HG03025 (cell line): Measurements from ENCODE around the gene BTC.
"Not testable (repeated sequence)": the region's sequence is repeated elsewhere in the genome, so short reads cannot be mapped to it uniquely, and the experiment has no call there.

Experiments
- ATAC-seq: cut with Tn5 transposase; IDR thresholded peaks from one replicate; pipeline ENCODE4 v1.9.1; 2021; ENCODE audit warnings: mild to moderate bottlenecking, moderate library complexity; ENCODE audit not compliant: unreplicated experiment, low FRiP score

The BTC gene, protein sequence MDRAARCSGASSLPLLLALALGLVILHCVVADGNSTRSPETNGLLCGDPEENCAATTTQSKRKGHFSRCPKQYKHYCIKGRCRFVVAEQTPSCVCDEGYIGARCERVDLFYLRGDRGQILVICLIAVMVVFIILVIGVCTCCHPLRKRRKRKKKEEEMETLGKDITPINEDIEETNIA

DNA sequence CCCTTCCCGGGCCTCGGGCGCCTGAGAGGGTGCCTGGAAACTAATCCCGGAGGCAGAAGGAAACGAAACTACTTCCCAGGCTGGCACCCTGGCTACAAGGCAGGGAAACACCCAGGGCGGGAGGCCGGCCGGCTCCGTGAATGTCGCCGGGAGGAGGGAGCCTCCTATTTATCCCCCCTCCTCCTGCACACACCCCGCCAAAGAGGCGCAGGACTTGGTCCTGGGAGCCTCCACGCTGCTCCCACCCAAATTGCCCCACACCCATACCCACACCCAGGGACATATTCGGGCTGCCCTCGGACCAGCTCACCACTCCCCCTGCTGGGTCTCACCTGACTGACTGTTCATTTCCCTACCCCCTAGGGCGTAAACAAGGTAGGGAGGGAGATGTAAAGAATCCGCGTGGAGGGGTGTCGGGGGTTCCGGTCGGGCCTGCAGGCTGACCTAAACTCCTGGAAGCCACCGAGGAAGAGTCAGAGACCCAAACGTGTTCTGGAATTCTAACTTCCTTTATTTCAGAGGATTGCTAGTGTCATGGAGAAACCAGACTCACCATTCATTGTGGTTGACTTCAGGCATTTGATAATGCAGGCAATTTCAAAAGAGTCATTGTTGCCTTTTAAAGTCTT lies at the start of gene BTC:
TSS of gene BTC (minus strand) at position 142 of the 629 bp plus-strand sequence. CDS start 198 bp downstream, outside the sequence.
- no peak for ATAC-seq

DNA sequence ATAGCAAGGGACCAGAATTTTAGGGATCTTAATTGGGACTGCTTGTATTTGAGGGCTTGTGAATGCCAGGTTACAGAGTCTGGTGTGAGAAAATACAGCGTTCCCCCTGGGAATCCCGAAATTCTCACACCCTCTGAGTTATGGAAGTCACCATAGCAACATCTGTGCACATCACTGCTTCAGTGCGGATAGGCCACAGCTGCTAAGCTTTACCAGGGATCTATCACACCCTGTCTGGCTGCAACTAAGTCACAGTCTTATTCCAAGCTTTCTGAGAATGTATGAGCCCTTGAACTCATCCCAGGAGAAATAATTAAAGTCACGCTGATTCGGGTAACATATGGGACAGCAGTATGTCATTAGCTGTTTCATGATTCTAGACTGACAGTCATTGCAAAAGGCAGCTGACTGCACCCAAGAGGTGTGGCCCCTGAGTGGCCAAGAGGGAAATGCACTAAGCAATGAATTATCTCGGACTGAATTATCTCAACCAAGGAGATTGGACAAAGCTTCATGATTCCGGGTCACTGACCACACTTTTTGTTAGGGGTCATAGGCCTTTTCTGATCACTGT lies 46.7 kb upstream of the BTC start:
- no peak for ATAC-seq

DNA sequence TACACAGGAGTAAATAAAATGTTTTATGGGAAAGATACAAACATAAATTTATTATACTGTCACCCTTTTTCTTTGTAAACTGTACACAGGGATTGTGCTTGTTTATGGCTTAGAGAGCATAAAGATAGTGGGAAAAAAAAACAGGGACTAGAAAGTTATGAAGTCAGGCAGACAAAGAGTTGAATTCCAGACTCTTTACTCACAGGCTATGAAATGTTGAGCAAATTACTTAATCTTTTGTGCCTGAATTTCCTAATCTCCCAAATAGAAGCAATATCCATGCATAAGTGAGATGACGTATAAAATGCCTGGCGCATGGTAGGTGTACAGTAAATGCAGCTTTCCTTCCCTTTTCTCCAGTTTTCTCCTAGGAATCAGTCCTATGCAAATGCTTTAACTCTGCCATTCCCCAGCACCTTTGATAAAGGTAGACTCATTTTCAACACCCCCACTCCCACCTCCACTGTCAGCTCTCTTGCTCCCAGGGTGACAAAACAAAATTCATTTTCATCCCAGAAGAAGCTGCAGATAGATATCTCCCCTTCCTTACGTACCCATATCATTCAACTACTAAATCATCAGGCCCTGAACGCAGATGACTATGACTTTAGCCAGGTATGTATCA lies 44.5 kb upstream of the BTC start:
- no peak for ATAC-seq

DNA sequence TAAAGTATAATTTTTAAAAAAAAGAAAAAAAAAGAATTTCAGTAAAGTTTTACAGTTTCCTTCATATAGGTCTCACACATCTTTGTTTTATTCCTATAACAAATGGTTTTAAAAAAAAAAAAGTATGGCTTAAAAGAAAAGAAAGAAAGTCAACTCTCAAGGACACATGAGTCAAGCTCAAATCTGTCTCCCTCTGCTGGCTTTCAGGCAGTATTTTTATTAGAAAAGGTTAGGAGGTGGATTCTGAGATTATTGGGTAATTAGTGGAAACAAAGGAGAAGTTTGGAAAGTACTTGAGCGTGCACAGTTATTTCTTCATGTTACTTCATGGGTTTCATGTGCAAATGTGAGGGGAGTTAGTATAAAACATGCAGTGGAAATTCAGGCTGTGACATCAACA lies 36.6 kb upstream of the BTC start:
- ATAC-seq: no peak

DNA sequence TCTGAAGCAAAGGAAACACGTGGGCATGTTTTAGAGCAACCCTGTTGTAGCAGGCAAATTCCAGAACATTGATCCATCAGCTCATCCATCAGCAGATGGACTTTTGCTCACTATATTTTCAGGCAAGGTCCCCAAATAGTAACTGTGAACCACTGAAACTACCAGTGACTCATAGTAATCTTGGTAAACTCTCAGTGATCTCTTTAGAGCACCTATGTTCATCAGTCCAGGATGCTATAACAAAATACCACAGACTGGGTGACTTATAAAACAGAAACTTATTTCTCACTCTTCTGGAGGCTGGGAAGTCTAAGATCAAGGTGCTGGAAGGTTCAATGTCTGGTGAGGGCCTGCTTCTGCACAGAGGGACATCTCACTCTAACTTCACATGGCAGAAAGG lies 28.9 kb upstream of the BTC start:
- ATAC-seq: no peak

DNA sequence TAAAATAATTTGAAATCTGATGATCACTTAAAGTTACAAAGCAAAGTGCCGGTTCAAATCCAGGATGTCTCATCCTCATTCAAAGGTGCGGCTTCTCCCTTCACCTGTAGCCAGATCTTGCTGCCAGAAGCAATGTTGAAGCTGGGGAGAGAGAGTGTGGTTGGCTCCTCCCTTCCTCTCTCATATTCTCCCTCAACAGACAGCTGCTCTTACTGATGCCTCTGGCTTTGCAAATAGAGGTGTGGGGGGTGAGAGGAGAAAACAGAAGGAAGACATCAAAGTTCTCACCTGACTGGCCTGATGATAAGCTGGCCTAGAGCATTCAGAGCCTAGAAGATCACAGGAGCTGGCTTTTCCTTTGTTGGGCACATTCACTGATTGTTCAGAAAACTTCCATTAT lies 28.3 kb upstream of the BTC start:
- no peak for ATAC-seq

DNA sequence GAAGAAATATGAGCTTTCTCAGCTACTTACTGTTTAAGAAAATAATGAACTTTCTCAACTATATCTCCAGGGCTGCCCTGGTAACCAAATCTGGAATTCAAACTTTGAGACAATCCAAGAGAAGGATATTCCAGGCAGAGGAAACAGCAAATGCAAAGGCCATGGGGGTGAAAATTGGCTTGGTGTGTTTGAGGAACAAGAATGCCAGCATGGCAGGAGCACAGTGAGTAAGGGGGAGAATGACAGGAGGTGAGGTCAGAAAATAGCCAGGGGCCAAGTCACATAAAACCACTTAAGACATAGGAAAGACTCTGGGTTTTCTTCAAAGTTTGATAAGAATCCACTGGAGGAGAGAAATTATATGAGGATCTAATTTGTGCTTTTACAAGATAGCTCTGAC lies 27.2 kb upstream of the BTC start:
- no peak for ATAC-seq

DNA sequence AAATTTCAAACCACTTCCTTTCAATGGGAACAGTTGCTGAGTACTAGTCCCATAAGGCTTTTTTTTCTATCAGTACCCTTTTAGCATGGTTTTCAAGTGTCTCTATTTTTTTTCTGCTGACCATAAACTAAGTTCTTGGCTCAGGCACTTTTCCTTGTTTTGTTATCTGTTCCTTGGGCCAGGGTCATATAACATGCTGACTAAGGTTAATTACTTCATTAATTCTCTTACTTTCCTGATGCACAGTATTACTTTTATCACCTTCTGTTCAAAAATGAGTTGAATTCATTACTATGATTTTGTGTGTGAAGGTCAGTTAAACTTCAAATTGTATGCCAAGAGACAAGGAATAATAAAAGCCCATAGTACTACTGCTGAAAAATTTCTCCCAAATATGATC lies 19.7 kb upstream of the BTC start:
- ATAC-seq: no peak

DNA sequence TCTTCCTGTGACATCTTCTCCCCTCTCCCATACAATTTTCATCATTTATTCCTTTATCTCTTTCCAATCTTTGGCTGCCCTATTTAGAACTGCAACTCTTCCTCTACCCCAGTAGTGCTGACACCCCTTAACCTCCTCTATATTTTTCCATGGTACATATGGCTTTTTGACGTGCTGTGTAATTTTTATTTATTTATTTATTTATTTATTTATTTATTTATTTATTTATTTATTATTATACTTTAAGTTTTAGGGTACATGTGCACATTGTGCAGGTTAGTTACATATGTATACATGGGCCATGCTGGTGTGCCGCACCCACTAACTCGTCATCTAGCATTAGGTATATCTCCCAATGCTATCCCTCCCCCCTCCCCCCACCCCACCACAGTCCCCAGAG lies 17.7 kb upstream of the BTC start:
- not testable (repeated sequence) for ATAC-seq

DNA sequence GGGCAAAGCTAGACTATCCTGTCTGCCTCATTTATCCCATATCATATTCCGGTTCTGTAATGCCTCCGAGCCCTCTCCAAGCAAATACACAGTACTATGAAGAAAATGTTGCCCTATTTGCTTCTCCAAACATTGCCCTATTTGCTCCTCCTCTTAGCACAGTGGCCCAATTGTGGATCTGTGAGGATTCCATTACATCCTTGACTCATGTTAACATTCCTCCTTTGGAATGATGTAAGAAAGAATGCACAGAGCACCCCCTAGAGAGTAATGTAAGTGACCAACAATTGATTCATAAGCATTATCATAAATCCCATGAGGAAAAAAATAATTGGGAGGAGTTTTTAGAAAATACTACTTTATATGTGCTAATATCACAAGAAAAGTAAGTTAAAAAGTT lies 11.3 kb upstream of the BTC start:
- no peak for ATAC-seq

DNA sequence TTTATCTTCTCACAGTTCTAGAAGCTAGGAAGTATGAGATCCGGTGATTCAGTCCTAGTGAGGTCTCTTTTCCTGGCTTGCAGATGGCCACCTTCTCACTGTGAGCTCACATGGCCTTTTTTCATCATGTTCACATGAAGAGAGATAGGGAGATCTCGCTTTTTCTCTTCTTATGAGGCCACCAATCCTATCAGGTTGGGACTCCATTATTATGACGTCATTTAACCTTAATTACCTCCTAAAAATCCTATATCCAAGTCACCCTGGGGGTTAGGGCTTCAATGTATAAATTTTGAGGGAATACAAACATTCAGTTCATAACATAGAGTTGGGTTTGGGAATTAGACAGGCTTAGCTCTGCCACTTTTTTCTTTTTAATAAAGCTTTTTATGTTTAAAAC lies 6.0 kb upstream of the BTC start:
- ATAC-seq: no peak

DNA sequence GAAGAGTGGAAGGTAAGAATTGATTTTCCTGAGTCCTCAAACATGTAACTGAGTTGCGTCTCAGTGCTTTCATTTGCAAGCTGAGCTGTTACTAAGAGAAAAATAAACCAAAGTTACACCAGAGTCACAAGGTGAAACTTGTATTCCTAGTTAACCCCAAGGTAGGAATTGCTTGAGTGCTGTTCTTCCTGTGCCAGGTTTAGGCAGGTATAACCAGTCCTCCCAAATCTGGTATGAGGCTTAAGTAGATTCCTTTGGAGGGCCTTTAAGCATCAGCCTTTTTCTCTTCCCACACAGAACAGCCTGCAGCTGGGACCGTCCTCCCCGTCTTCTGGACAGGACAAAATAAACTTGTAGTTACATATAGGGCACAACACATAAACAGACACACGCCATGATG lies 2.3 kb upstream of the BTC start:
- ATAC-seq: no peak

DNA sequence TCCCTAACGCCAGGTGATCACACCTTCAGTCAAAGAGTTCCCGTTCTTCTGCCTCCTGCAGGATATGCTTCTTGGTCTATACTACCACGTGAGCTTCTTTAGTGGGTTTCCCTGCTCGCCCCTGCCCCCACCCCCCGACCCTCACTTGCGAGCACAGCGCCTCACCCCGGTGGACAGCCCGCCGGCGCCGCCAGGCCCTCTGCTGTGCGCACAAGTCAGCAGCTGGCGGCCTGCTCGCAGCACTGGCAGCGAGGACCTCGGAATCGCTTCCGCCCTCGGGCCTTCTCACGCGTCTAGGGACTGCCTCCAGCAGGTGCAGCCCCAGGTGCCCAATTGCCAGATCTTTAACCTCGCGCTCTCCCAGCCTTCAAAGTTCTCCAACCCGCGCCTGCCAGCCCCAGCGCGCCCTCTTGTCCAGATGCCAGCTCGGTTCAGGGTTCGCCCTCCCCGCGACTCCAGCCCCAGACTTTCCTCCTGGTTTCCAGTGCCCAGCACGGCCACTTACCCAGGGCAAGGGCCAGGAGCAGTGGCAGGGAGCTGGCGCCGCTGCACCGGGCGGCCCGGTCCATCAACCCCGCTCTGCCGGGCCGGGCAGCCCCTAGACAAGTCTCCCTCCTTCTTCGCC lies 454 bp downstream of the BTC start:
- no peak for ATAC-seq

DNA sequence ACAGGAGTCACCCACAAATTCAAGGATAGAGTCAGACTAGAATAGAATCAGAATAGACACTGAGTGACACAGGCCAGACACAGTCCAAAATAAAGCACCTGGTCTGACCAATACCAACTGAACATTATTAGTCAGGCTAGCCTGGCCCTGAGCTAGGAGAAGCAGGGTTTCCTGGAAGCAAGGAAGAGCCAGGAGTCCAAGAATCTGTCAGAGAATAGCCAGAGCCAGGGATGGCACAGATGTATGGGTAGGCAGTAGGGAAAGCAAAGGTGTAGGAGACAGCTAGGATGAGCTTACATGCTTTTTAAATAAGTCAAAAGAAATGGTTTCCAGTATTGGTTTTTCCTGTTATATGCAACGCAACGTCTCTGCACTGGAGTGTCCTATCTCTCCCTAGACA lies 3.7 kb downstream of the BTC start:
- no peak for ATAC-seq

DNA sequence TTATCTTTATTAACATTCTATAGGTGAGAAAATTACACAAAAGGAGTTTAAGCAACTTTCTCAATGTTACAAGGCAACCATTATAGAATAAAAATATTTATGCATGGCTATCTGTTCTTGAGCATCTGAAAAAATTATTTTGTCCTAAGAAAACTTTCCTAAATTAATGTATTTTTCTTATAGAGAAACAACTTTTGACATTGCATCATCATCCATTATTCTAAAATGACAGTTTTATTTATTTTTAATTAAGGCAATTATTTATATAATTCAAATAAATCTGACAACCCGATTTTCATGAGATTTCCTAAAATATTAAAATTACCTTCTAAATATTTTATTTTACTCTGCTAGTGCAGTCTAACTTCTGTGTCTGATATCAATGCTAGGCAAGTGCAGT lies 4.8 kb downstream of the BTC start:
- no peak for ATAC-seq

DNA sequence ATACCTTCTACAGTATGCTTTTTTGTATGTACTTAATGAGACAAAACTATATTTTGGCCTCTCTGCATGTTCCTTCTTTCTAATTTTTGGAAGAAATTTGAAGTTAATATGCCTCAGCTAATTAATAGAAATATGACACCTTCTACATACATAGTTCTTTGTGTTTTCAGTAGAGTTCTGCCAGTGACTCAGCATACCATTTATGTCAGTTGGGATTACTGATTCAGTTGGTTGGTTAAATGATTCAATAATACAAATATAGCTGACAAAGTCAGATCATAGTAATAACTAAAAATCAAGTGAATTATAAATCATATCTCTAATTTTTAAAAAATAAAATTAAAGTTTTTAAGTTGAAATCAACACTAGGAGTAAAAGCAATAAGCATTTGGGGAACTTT lies 16.8 kb downstream of the BTC start:
- no peak for ATAC-seq

DNA sequence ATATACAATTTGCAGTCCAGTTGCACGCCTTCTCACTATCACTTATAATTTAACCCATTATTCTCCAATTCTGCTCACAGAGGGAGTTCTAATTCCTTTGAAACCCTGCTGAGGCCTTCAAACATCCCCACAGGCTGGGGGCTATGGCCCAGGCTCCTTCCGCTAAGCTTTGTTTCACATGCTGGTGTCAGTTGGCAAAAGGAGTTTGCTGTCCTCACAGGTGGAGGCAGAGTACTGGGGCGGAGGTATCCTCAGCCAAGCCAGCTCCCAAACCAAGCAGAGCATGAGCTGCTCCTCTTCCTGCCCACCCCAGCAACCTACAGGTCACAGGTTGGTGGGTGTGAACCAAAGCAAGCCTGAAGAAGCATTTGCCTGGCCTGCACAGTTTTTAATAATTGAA lies 21.5 kb downstream of the BTC start:
- ATAC-seq: no peak

DNA sequence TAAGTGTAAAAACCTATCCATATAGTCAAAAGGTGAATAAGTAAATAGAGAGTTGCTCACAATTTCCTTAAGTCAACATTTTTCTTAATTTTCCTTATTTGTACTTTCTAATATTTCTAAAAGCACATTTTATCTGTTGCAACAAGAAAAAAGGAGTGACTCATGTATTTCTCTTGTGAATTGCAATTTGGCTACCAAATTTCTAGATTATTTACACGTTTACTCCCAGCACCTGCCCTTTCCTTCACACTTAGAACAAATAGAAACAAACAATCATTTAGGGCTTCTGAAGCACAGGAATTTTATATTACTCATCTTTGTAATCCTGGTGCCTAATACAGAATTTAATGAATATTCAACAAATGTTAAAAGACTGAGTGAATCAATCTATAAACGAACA lies 22.2 kb downstream of the BTC start:
- ATAC-seq: no peak

DNA sequence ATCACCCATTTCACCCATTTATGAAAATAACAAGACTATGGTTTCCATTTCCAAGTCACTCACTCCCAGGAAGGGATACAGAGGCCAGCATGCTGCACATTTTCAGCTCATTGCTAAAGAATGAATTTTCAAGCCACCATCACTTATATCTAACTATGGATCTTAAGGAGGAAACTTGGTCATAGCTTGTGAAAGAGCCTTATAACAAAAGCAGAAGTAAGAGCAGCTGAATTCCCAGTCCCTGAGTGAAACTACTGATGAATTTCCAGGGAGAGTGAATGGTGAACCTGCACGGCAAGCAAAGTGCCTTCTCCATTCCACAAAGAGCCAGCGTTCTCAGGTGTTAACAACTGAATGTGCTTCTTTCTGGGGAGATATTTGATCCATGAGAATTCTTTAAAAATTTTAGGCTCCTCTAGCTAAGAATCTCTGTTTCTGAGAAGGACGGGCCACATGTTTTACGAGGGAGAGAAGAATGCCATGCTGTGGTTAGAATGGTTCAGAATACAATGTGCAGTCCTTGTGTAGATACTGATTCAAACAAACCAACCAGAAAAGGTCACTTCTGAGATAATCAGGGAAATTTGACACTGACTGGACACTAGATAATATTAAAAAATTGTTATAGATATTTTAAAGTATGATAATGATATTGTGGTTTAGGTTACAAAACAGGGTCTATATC lies 24.0 kb downstream of the BTC start:
- no peak for ATAC-seq

DNA sequence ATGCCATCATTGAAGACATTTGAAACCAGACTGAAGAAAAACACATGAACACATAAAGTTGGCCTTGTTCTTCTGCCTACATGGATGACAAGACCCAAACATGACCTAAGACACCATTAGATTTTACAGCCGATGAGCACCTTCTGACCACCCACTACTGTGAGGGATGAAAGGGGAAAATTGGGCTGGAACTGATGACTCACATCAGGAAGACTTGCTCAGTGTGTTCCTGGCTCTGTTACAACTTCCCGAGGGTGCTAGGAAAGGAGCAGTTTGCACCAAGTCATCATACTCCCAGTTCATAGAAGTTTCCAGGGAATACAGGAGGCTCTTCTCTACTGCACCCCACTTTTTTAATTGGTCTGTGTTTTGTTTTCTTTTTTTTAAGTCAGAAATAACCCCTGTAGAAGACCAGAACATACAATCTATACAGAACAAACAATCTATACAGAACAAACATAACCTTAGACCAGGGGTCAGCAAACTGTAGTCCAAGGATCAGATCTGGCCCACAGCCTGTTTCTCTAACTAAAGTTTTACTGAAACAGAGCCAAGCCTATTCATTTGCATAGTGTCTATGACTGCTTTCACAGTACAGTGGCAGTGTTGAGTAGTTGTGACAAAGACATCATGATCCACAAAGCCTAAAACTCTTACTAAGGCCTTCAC lies 25.3 kb downstream of the BTC start:
- ATAC-seq: peak; percentile 53
